Gastrocnemius medialis (tissue), 4 donors: Measurements from ENCODE around the gene DCBLD2.

Experiments
- POLR2A ChIP-seq, 2 donors: fragments of 450-650 bp; IDR thresholded peaks; one replicate each; pipeline ENCODE4 v1.6.1; 2017; ENCODE audit warnings: antibody characterized with exemption in 2 of 2, mild to moderate bottlenecking in 2 of 2, moderate library complexity in 2 of 2
- TF ChIP-seq, protein P1 (sequence below), 5 experiments: fragments of 450-650 bp in 3 of 5; fragments of 200-600 bp in 2 of 5; sonication (generic) in 2 of 5; IDR thresholded peaks in 4 of 5; conservative IDR thresholded peaks in 1 of 5; 1 replicate in 4 of 5; 2 replicates in 1 of 5; pipeline ENCODE4 v1.5.1; 2016 to 2019; ENCODE audit warnings: antibody characterized with exemption in 5 of 5, mild to moderate bottlenecking in 3 of 5, moderate library complexity in 3 of 5

DNA sequence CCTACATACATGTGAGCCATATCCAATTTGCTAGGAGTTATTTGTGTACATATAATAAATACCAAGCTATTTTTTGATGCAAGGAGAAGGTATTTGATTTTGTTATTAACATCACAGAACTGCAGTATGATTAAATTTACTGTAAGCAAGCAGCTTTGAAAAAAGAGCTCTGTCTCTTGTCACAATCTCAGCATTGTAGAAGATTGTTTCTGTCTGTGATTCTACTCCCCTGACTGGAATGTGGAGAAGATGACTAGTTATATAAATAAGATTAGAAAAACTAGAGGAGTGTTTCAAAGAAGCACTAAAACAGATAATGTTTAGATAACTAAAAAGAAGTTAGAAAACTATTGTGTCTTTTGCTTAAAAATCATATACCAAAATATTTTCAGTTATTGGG is 17.1 kb upstream of the DCBLD2 start:
- TF ChIP-seq, protein P1, sequence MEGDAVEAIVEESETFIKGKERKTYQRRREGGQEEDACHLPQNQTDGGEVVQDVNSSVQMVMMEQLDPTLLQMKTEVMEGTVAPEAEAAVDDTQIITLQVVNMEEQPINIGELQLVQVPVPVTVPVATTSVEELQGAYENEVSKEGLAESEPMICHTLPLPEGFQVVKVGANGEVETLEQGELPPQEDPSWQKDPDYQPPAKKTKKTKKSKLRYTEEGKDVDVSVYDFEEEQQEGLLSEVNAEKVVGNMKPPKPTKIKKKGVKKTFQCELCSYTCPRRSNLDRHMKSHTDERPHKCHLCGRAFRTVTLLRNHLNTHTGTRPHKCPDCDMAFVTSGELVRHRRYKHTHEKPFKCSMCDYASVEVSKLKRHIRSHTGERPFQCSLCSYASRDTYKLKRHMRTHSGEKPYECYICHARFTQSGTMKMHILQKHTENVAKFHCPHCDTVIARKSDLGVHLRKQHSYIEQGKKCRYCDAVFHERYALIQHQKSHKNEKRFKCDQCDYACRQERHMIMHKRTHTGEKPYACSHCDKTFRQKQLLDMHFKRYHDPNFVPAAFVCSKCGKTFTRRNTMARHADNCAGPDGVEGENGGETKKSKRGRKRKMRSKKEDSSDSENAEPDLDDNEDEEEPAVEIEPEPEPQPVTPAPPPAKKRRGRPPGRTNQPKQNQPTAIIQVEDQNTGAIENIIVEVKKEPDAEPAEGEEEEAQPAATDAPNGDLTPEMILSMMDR (IDR thresholded peaks at IDR 0.05 in 4 of 5, conservative IDR thresholded peaks at IDR 0.05 in 1 of 5) = no peak
- TF ChIP-seq POLR2A (IDR thresholded peaks at IDR 0.05) = no peak
